ENCODE data around the gene IFT43. TPM values are rescaled to one million over a fixed set of nuclear protein-coding genes. Genes with fewer than 3 reads are reported as not detected.

The IFT43 gene
- total RNA-seq, 1 experiment from 2014 or later = 18.6 TPM

DNA sequence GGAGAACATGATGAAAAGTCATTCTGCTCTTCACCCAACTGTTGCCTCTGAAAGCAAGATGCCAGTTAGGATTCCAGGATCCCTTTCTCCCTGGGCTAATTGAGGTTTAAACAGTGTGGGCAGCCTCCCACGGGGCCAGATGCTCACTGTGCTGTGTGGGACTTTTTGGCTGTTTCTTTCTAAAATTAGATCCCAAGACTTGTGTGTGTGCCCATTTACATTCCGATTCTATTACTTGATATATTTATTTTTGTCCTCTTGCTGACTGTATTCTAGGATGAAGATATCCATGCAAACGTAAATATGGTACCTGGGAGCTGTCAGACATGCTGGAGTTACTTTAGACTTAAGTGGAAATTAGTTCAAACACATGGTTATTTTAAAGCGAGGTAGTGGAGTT lies 6.2 kb downstream of the IFT43 start:
- H3K27ac Mint-ChIP-seq = no peak overlapping the region
- Histone ChIP-seq H3K4ac (ENCODE audit: low read depth, low read length) (no peak overlapping the region), H2BK120ac (ENCODE audit: low read depth, low read length, poor library complexity, severe bottlenecking) (no peak overlapping the region), H3K9me3 (ENCODE audit: control insufficient read depth, low read depth, low read length) (no peaks in the 10 kb centered on the region), H3K27me3 (ENCODE audit: insufficient read depth, low read length) (no peaks in the 10 kb centered on the region), H2AK5ac (ENCODE audit: insufficient read length, low read length) (no peak overlapping the region), H4K5ac (ENCODE audit: insufficient read length, low read depth, low read length) (no peak overlapping the region), H3K79me1 (ENCODE audit: insufficient read depth, low read depth, low read length, poor library complexity, severe bottlenecking) (no peaks in the 10 kb centered on the region), H2BK5ac (ENCODE audit: insufficient read length, low read length) (no peak overlapping the region), H2BK15ac (ENCODE audit: low read depth, low read length) (no peak overlapping the region), H3K9ac (ENCODE audit: extremely low read depth, insufficient read length, low read length) (no peak overlapping the region), H4K20me1 (ENCODE audit: control insufficient read depth, insufficient read depth, insufficient read length) (no peaks in the 10 kb centered on the region), H2BK12ac (ENCODE audit: insufficient read length, low read depth, low read length) (no peak overlapping the region), H3K23ac (ENCODE audit: insufficient read length, low read depth, low read length) (no peak overlapping the region), H3K56ac (ENCODE audit: insufficient read length, low read depth, low read length) (no peak overlapping the region), H3K4me1 (ENCODE audit: insufficient read depth, low read length) (no peaks in the 10 kb centered on the region), H3K18ac (ENCODE audit: insufficient read length, low read depth, low read length) (no peak overlapping the region), H4K91ac (ENCODE audit: insufficient read length, low read depth, low read length) (no peak overlapping the region), H2AFZ (ENCODE audit: low read length) (no peak overlapping the region), H2BK20ac (ENCODE audit: low read depth, low read length, poor library complexity, severe bottlenecking) (no peak overlapping the region), H4K8ac (replicated peaks; ENCODE audit: insufficient read length, low read depth, low read length) (no peak overlapping the region), H3K27ac (ENCODE audit: insufficient read length, low read depth, low read length) (no peak overlapping the region), H3K23me2 (ENCODE audit: insufficient read length, low read depth, low read length, poor library complexity, severe bottlenecking) (no peaks in the 10 kb centered on the region), H3T11ph (ENCODE audit: low read length) (no peak overlapping the region), H3K14ac (ENCODE audit: insufficient read depth, low read length) (no peak overlapping the region), H3K79me2 (ENCODE audit: insufficient read depth, low read length) (no peaks in the 10 kb centered on the region), H3K4me2 (ENCODE audit: insufficient read depth, insufficient read length, low read length) (no peak overlapping the region)
- H3K4me1 Mint-ChIP-seq = peaks cover under 1% of the 10 kb centered on the region in 2 experiments; a peak in 2 of 4 replicates
- no peaks in the 10 kb centered on the region for H3K27me3 Mint-ChIP-seq (ENCODE audit: low read depth)
- H3K36me3 Mint-ChIP-seq (ENCODE audit: insufficient read depth in 1 of 3, low read depth in 3 of 3) = peaks cover 0 to 19% (median 14%) of the 10 kb centered on the region in 3 experiments; a peak in 4 of 7 replicates
- H3K9me3 Mint-ChIP-seq = no peaks in the 10 kb centered on the region
- WGBS (ENCODE audit: extremely low coverage, insufficient read length, low lambda C conversion rate) = no CpG with 5 or more reads among the region's 4 CpGs
- DNase-seq = no peak
- H3K4me3 Mint-ChIP-seq = no peak overlapping the region
- TF ChIP-seq, protein P1, sequence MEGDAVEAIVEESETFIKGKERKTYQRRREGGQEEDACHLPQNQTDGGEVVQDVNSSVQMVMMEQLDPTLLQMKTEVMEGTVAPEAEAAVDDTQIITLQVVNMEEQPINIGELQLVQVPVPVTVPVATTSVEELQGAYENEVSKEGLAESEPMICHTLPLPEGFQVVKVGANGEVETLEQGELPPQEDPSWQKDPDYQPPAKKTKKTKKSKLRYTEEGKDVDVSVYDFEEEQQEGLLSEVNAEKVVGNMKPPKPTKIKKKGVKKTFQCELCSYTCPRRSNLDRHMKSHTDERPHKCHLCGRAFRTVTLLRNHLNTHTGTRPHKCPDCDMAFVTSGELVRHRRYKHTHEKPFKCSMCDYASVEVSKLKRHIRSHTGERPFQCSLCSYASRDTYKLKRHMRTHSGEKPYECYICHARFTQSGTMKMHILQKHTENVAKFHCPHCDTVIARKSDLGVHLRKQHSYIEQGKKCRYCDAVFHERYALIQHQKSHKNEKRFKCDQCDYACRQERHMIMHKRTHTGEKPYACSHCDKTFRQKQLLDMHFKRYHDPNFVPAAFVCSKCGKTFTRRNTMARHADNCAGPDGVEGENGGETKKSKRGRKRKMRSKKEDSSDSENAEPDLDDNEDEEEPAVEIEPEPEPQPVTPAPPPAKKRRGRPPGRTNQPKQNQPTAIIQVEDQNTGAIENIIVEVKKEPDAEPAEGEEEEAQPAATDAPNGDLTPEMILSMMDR (conservative IDR thresholded peaks at IDR 0.05) = no peak
